ENCODE data around the gene CDK15.
"Not testable (repeated sequence)": the region's sequence is repeated elsewhere in the genome, so short reads cannot be mapped to it uniquely, and the experiment has no call there.

Gene CDK15

DNA sequence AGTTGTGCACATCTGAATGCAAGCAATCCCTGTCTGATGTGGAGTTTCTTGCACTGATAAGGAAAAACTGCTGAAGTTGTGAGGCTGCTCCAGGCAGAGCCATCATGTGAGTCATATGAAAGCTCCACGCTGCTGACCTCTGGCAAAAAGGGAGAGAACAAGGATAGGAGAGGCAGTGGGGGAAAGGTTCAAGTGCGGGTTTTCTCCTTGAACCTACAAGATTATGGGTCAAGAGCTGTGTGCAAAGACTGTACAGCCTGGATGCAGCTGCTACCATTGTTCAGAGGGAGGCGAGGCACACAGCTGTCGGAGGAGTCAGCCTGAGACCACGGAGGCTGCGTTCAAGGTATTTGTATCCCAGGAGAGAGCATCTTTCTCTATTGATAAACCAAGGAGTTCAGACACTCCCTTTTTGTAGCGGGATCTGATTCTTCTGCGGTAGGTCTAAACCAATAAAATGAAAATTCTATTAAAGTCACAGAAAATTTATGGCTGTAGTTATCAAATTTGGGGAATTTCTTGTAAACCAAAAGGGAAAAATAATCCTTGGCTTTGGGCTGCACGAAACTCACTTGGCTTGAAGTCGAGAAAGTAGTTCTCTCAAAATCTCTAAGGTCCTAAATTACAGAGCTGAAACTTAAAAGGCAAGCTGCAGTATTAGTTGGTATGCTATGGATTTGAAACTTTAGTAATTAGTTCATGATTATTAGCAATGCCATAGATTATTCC, at the start of gene CDK15:
Gene CDK15 (plus strand): TSS at position 96 of the 729 bp plus-strand sequence. CDS start 128 bp downstream, at position 224.
- DNase-seq = no peak

DNA sequence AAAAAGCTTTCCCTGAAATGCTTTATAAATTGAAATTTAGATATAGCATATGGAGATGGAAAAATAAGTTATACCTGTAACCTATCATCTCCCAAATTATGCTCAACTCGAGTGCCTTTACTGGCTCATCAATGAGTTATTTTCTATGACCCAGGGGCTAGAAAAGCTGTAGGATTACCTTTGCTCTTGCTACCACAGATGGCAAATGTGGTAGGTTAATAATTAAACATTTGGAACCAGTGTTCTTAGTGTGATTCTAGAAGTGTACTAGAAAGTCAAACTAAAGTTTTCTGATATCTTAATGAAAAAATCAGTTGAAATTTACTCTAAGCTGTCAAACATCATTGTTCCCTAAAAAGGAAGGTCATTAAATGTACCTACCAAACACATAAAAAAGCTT, 48.1 kb upstream of the CDK15 start:
- no peak for DNase-seq

DNA sequence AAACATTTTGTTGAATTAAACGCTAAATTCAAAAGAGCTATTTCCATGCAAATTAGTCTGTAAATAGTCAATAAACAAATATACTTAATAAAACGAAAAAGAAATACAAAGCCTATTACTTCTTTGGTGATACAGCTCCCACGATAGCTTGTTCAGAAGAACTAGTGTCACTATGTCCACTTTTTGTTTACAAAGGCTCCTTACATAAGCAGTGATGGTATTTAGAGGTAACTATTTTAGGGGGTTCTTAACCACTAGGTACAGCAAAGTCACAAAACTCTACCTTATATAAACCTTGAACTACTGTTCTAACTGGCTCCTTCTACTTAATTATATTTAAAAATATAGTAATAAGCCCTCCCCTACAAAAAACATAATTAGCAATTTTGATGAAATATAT, 47.5 kb upstream of the CDK15 start:
- no peak for DNase-seq

DNA sequence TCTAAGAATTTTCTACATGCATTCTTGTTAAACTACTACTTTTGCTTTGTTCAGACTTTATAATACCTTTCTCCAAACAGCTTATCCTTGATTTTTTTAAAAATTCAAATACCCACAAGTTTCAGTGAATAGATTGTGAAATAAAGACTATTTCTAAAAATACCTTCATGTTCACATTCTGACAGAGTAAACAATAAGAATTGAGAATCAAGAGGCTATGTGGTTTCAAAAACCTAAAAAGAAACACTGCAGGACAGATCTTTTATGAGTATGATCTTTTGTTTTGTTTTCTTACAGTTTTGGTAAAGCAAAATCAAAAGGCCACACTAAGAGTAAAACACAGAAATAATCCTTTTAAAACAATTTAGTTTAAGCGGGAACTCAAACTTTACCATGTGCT, 46.8 kb upstream of the CDK15 start:
- no peak for DNase-seq

DNA sequence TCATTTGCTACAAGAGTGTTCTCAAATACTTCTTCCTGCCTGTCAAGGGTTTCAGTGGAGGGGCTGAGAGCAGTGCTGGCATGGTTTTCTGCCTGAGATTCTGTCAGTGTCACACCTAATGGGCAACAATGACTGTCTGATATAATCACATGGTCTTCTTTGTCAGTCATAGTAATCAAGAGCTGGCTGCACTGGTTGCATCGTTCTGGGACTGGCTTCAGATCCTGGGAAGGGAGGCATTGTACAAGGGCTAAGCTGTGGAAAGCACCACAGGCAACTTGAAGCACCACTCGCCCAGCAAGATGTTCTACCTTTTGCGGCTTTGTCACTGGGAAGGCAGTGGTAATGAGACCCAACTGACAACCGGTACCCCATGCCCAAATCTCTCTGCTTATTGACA, 45.2 kb upstream of the CDK15 start:
- no peak for DNase-seq

DNA sequence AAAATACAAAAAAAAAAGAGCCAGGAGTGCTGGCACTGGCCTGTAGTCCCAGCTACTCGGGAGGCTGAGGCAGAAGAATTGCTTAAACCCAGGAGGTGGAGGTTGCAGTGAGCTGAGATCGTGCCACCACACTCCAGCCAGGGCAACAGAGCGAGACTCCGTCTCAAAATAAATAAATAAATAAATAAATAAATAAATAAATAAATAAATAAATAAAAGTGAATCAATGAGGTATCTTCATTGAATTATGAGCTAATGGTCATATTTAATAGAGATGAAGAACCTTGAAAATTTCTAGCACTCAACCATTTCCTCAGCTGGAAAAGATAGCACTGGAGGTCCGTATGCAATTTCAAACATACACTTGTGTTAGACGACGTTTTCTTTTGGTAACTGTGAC, 41.9 kb upstream of the CDK15 start:
- not testable (repeated sequence) for DNase-seq

DNA sequence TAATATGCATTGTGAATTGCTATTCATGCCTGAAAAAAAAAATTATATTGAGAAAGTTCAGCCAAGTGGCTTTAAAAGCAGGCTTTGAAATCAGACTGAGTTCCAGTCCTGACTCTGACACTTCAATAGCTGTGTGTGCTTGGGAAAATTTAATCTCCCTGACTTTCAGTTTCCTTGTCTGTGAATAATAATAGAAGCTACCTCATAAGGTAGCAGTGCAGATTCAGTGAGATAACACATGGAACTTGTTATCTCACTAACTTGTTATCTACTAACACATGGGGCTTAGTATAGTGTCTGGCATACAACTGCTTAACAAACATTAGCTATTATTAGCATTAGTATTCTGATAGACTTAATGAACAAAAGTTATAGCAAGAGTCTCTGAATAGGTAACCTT, 40.5 kb upstream of the CDK15 start:
- no peak for DNase-seq

DNA sequence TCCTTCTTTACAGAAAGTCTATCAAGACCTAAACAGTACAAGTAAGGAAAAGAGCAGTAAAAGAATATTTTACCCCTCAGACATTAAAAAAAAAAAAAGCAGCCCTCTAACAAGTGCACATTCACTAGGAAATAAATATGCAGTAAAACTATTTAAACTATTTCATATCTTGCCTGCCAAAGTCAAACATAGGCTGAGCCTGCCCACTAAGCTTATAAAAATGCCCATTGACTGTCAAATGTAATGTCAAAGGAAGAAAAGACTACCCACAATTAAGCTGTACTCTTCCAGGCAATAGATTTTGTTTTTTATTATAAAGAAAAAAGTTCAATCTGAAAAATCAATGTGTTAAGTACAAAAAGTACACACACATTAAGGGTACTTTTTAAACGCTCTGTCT, 37.4 kb upstream of the CDK15 start:
- DNase-seq = no peak

DNA sequence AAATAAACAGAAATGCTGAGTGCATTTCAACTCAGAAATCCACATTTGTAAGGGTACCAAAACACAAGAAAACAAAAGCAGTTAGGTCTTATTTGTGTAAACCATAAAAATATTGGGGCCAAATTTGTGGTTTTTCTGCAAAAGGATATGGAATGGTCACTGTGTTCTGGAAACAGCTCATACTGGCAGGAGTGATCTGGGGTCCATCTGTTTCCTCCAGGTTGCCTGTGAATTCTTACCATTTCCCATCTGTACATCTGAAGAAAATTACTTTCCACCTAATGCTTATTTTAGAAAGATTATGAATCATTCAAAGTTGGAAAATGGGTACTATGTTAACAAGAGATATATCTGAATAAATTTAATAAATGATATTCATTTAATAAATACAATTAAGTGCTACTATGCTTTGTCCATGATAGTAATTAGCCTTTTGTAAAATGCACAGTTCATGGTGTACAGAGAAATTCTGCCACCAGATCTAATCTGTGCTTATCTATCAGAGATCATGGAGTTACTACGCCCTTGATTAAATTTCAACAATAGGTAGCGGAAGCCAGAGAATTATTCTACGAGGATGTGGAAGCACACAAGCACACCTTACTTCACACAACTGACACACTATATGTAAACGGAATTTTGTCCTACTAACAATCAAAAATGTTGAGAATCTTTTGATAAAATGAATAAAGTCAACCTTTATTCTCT, 36.5 kb upstream of the CDK15 start:
- no peak for DNase-seq

DNA sequence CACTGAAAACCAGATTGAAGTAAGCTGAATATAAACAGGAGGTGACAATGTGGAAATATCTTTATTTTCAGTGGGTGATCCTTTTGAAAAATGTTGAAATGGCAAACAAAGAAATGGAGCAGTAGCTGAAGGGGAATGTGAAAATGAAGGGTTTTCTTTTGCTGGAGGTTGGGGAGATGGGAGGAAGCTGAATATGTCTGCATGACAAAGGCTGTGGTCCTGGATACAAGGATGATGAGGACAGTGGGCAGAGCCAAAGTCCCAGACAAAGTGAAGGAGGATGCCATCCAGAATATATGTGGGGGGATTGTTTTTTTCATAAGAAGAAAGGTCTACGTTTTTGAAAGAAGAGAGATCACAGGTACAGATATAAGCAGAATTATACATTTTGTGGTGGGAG, 32.3 kb upstream of the CDK15 start:
- no peak for DNase-seq

DNA sequence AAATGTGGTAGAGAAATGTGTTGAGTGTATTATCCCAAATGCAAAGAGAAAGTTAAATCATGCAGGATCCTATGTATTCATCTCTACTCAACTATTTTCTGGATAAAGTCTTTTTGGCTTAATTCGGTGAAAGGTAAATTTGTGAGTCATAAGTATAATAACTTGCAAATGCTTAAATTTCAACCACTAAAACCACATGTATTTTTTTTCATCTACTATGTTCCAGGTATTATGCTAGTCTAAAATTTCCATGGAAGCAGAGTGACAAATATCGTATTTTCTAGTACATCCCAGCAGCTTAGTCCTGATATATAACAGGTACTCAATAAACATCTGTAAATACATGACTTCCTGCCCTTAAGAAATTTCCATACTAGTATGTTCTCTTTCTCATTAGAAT, 31.8 kb upstream of the CDK15 start:
- no peak for DNase-seq

DNA sequence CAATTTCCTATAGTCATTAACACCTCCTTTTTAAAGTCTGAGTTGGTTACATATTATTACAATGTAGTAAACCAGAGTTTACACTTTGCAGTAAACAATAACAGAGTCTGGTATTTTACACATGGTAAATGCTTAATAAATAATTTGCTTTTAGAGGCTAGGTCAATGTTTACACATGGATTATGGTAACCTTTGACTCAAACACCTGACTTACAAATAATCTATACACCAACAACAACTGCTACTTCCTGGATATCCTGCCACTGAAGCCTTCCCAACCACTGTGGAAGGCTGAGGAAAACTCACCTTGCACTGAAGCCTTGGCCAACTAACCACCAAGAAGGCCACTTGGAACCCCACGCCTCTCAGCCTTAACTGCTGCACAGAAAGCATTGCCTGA, 31.0 kb upstream of the CDK15 start:
- no peak for DNase-seq

DNA sequence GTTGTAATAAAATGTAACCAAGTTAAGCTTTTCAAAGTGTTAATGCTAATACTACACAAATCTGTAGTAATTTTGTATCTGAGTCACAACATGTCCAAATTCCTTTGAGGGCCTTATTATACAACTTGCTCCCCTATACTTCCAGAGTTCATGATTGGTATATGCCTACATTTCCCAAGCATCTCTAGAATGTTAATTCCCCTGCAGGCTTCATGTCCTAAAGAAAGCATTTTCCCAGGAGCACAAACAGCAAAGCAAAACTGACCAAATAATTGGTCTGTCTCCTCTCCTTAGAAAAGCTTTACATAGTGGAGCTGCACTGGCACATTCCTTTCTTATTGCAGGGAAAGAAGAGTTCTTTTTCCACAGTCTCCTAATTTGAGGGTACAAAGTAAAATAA, 29.3 kb upstream of the CDK15 start:
- DNase-seq = no peak

DNA sequence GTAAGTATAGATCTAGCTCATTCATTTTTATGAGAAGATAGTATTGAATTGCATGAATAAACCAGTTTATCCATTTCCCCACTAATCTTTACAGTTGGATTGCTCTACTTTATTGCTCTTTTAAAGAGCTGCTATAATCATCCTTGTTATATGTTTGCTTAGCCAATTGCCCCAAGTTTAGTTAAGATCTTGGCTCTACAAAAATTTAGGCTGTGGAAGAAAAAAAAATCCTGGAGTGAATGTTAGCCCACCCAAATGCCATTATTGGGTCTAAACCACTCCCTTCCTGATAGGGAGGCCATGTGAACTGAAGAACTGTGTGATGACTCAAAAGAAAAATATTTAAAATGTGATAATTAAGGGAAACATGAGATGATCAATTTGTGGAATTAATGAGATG, 28.5 kb upstream of the CDK15 start:
- no peak for DNase-seq

DNA sequence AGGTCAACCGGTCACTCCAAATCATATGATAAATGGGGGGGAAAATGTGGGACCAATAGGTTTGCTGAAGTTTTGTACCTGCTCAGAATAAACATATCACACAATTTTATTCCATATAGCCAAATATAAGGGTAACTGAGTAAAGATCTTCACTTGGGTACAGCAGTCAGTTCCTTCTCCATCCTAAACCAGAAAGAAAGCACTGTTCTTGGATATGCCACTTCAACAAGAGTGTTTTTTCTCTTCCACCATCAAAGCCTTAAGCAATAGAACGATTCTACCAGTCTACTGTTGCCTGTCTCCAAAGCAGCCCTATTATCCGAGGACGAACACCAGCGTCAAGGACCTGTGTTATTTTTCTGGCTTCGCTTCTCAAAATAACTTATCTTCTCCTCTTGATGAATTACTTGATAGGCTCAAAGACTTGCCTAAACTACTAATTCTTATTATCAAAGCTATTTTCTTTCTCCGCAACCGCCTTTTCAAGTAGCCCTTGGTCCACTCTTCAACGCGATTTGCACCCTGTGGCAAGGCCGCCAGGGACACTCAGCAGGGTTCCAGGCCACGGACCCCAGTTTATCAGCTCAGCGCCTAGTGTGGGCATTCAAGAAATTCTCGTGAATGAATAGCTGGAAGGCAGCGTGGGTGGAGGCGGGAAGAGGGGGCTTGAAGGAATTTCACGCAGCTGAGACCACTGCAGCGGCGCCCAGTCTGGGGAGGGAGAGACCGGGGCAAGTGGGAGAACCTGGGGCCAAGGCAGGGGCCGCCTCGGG, 26.2 kb upstream of the CDK15 start:
- DNase-seq = peak; percentile 3

DNA sequence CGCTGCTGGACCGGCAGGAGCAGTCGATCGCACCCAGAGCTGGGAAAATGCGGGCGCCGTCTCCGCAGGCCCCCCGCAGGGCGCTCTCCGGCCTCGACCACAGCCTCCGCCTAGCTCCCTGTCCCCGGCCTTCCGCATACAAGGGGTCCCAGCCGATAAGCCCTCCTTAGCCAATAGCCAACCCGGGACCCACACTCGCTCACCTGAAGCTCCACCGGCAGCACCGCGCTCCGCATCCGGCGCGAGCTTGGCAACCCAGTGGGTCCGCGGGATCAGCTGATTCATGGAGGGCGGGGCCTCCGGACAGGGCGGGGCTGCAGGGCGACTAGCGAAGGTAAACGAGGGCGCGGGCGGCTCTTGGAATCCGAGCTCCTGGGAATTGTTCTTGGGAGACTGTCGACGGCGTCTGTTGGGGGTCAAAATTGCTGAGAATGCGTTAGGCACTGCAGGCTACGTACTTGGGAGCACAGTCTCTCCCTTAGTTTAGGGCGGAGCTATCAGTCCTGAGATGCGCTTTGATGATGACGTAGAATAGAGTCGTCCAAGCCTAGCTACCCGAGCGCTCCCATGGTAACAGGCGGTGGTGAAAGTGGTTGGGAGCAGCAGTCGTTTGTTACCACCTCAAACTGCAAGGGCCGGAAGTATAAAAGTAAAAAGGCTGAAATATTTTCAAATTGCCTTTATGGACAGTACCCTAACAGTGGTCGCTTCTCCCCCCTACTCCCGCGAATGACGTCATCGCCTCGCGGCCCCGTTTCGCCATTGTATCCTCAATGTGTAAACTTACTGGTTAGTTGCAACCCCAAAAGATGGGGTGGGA, 25.5 kb upstream of the CDK15 start, which contains the start of gene ALS2:
Gene ALS2 (minus strand): TSS at position 260 of the 820 bp plus-strand sequence. CDS start 12,048 bp downstream, outside the sequence.
- DNase-seq = peak; percentile 98

DNA sequence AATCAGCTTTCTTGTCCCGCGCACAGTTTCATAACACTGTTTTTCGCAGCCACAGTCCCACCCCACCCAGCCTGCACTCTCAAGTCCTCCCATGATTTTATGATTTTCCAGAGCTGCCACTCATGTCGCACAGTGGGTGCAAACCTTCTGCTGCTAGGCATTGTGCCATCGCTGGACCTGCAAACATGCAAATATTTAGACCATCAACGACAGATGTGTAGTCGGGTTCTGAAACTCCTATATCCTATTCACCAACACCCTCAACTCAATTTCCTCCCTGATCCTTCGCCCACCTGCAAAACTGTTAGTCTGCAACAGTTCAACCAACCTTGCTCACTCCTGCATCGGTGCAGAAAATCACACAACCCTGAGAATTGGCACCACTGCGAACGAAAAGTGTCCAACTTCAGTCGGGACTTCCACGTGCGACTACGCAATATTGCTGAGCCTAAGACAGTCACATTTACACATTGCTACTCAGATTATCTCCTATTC, 24.7 kb upstream of the CDK15 start:
- DNase-seq = no peak

DNA sequence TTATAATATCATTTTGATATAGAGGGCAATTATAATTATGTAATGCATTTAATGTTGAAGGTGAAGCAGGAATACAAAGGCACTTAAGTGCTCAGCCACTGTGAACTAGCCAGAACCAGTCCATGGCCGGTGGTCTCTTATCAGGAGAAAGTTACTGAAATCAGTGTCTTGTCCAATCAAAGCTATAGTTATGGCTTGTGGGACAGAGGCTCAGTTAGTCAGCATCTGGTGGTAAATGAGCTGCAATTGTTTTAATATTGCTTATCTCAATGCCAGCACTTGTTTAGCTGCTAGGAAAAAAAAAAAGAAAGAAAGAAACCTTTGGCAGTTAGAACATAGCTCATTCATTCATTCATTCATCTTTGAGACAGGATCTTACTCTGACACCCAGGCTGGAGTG, 21.8 kb upstream of the CDK15 start:
- no peak for DNase-seq

DNA sequence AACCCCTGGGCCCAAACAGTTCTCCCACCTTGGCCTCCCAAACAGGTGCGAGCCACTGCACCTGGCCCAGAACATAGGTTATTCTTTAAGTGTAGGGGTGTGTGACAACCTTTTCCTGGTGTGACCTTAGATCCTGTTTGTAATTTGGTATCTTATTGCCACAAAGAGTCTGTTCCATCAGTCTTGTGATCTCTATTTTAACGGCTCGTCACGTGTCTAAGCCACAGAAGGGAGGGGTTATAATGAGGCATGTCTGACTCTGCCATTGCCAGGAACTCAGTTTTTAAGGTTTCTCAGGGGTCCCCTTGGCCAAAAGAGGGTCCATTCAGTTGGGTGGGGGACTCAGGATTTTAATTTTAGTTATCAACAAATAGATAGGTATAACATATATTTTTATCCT, 21.2 kb upstream of the CDK15 start:
- DNase-seq = no peak

DNA sequence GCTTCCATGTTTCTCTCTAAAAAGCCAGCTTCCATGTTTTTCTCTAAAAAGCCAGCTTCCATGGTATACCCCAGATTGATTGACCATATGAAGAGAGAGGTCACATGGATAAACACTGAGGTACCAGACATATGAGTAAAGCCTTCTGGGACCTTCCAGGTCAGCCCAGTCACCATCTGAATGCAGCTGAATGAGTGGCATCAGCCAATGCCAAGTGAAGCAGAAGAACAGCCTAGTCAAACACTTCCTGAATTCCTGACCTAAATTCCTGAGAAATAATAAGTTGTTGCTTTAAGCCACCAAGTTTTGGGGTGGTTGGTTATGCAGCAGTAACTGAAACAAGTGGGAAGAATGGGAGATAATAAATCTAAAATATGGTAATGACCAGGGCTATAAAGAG, 19.9 kb upstream of the CDK15 start:
- no peak for DNase-seq

DNA sequence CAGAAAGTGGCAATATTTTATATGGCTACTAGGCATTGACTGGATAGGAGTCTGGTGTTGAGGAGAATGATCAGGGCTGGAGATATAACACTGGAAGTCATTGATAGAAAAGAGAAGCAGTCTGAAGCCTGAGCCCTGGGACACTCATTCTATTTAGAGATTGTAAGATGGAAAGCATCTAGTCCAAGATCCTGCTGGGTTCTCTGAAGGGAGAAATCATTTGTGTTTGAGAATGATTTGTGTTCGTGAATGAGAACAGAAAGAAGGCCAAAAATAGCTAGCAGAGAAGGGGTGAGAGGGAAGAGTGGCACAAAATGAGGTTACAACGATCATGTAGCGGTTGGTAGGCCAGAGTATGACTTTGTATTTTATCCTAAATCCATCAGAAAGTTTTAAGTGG, 18.0 kb upstream of the CDK15 start:
- no peak for DNase-seq

DNA sequence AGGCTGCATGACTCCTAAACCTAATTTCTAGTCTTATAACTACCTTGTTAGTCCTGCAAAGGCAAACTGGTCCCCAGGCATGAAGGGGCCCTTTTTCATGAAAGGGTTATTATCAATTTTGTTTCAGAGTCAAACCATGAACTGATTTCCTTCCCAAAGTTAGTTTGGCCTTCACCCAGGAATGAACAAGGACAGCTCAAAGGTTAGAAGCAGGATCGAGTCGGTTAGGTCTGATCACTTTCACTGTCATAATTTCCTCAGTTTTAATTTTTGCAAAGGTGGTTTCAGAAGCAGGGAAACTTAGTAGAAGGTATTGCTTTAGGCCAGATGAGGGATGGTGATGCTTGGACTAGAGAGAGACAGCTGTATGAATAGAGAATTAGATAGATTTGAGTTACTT, 16.9 kb upstream of the CDK15 start:
- no peak for DNase-seq

DNA sequence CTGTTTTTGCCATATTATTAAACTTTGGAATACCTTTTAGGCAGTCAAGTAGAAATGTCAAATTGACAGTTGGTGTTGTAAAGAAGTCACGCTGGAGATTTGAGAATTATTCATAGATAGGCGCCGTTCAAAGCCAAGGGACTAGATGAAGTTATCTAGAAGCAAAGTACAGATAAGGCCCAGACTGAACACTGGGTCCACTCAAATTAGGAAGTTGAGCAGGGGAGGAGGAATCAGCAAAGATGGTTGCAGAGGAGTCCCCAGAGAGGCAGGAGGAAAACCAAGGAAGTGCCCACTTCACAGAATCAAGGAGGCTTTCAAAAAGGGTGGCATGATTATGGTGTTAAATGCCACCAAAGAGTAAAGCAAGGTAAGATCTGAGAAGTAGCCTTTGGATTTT, 16.0 kb upstream of the CDK15 start:
- no peak for DNase-seq
